ENCODE data around the gene CYTH4.

The CYTH4 gene

GRCh38 chr22:37281646-37282384 is 493 bp upstream of the CYTH4 start:
- in situ Hi-C loops (cut with HindIII; ENCODE audit: low pct_ligation_motif_present, low pct_unique_long_range_greater_than_20kb, low sequenced_read_pairs), result no loop called here
- no peak for DNase-seq

GRCh38 chr22:37283393-37283937 is 1.2 kb downstream of the CYTH4 start:
- no peak for DNase-seq
- in situ Hi-C loops (cut with HindIII; ENCODE audit: low pct_ligation_motif_present, low pct_unique_long_range_greater_than_20kb, low sequenced_read_pairs), result no loop called here

GRCh38 chr22:37284126-37284804 is 2.0 kb downstream of the CYTH4 start:
- no peak for DNase-seq
- in situ Hi-C loops (cut with HindIII; ENCODE audit: low pct_ligation_motif_present, low pct_unique_long_range_greater_than_20kb, low sequenced_read_pairs), result no loop called here

GRCh38 chr22:37284805-37285355 is 2.6 kb downstream of the CYTH4 start:
- DNase-seq, result no peak
- in situ Hi-C loops (cut with HindIII; ENCODE audit: low pct_ligation_motif_present, low pct_unique_long_range_greater_than_20kb, low sequenced_read_pairs), result no loop called here

GRCh38 chr22:37285937-37286336 is 3.6 kb downstream of the CYTH4 start:
- in situ Hi-C loops (cut with HindIII; ENCODE audit: low pct_ligation_motif_present, low pct_unique_long_range_greater_than_20kb, low sequenced_read_pairs), result no loop called here
- DNase-seq, result no peak

- in situ Hi-C loops (cut with HindIII; ENCODE audit: low pct_ligation_motif_present, low pct_unique_long_range_greater_than_20kb, low sequenced_read_pairs), result no loop called here
These were observed 5.2 kb downstream of the CYTH4 start for GRCh38 chr22:37287550-37287951.

GRCh38 chr22:37288521-37288920 is 6.2 kb downstream of the CYTH4 start:
- in situ Hi-C loops (cut with HindIII; ENCODE audit: low pct_ligation_motif_present, low pct_unique_long_range_greater_than_20kb, low sequenced_read_pairs), result no loop called here
- no peak for DNase-seq

More at GRCh38 chr22:37287550-37287951, 5.2 kb downstream of the CYTH4 start:
- DNase-seq, result no peak

- no peak for DNase-seq
- in situ Hi-C loops (cut with HindIII; ENCODE audit: low pct_ligation_motif_present, low pct_unique_long_range_greater_than_20kb, low sequenced_read_pairs), result no loop called here
These were observed 6.9 kb downstream of the CYTH4 start for GRCh38 chr22:37289156-37289735.

- in situ Hi-C loops (cut with HindIII; ENCODE audit: low pct_ligation_motif_present, low pct_unique_long_range_greater_than_20kb, low sequenced_read_pairs), result no loop called here
- no peak for DNase-seq
These were observed 8.4 kb downstream of the CYTH4 start for GRCh38 chr22:37290737-37291136.

GRCh38 chr22:37291559-37292298 is 9.4 kb downstream of the CYTH4 start:
- in situ Hi-C loops (cut with HindIII; ENCODE audit: low pct_ligation_motif_present, low pct_unique_long_range_greater_than_20kb, low sequenced_read_pairs), result no loop called here
- no peak for DNase-seq

- in situ Hi-C loops (cut with HindIII; ENCODE audit: low pct_ligation_motif_present, low pct_unique_long_range_greater_than_20kb, low sequenced_read_pairs), result no loop called here
- DNase-seq, result no peak
These were observed 10.3 kb downstream of the CYTH4 start for GRCh38 chr22:37292641-37293040.

- in situ Hi-C loops (cut with HindIII; ENCODE audit: low pct_ligation_motif_present, low pct_unique_long_range_greater_than_20kb, low sequenced_read_pairs), result no loop called here
- no peak for DNase-seq
These were observed 10.9 kb downstream of the CYTH4 start for GRCh38 chr22:37293172-37293571.

GRCh38 chr22:37294747-37295146 is 12.4 kb downstream of the CYTH4 start:
- in situ Hi-C loops (cut with HindIII; ENCODE audit: low pct_ligation_motif_present, low pct_unique_long_range_greater_than_20kb, low sequenced_read_pairs), result no loop called here
- no peak for DNase-seq

GRCh38 chr22:37295213-37295886 is 13.0 kb downstream of the CYTH4 start:
- in situ Hi-C loops (cut with HindIII; ENCODE audit: low pct_ligation_motif_present, low pct_unique_long_range_greater_than_20kb, low sequenced_read_pairs), result no loop called here
- DNase-seq, result no peak

- in situ Hi-C loops (cut with HindIII; ENCODE audit: low pct_ligation_motif_present, low pct_unique_long_range_greater_than_20kb, low sequenced_read_pairs), result no loop called here
- no peak for DNase-seq
These were observed 13.6 kb downstream of the CYTH4 start for GRCh38 chr22:37295946-37296345.

GRCh38 chr22:37298748-37299495 is 16.6 kb downstream of the CYTH4 start:
- in situ Hi-C loops (cut with HindIII; ENCODE audit: low pct_ligation_motif_present, low pct_unique_long_range_greater_than_20kb, low sequenced_read_pairs), result no loop called here
- no peak for DNase-seq

GRCh38 chr22:37299969-37300509 is 17.7 kb downstream of the CYTH4 start:
- no peak for DNase-seq
- in situ Hi-C loops (cut with HindIII; ENCODE audit: low pct_ligation_motif_present, low pct_unique_long_range_greater_than_20kb, low sequenced_read_pairs), result no loop called here
